Frontal cortex (tissue), 4 donors: ENCODE data around the gene AJAP1. TPM values are rescaled to one million over a fixed set of nuclear protein-coding genes. Genes with fewer than 3 reads are reported as not detected.

Experiments used
- DNase-seq, 2 donors: peaks; one replicate each; pipeline ENCODE4 v3.0.0; 2012; ENCODE audit warnings: low spot score in 2 of 2
- FAIRE-seq: peaks from 2 replicates; lab custom pipeline; 2012; peaks lifted over from hg19 to GRCh38; lab: Jason Lieb, UNC
- total RNA-seq: library from RNA; depleted of rRNA; stranded (reverse); fragments of >200 nt; gene quantifications from one replicate; pipeline ENCODE4 v1.2.3, GENCODE V29; 2014
- donor health status: control.
- donor health status: control.
- donor health status: control.

Gene AJAP1
- total RNA-seq, 1 donor from 2014 or later = 16.7 TPM

- DNase-seq (no peak), FAIRE-seq (no peak)
These were observed 101.6 kb downstream of the AJAP1 start for GRCh38 chr1:4755864-4756504.

GRCh38 chr1:4756851-4757580, 102.6 kb downstream of the AJAP1 start:
- no peak for FAIRE-seq

GRCh38 chr1:4759671-4760070, 105.3 kb downstream of the AJAP1 start:
- FAIRE-seq (no peak), DNase-seq (no peak)

More at GRCh38 chr1:4756851-4757580, 102.6 kb downstream of the AJAP1 start:
- no peak for DNase-seq

GRCh38 chr1:4760088-4760487, 105.7 kb downstream of the AJAP1 start:
- DNase-seq = no peak
- FAIRE-seq = no peak

GRCh38 chr1:4761324-4761723, 106.9 kb downstream of the AJAP1 start:
- DNase-seq (no peak), FAIRE-seq (no peak)

- FAIRE-seq (no peak), DNase-seq (no peak)
These were observed 107.7 kb downstream of the AJAP1 start for GRCh38 chr1:4762146-4762545.

GRCh38 chr1:4767308-4767707, 112.9 kb downstream of the AJAP1 start:
- no peak for FAIRE-seq
- DNase-seq = no peak

GRCh38 chr1:4768553-4768952, 114.1 kb downstream of the AJAP1 start:
- DNase-seq = no peak
- no peak for FAIRE-seq

- no peak for DNase-seq
- no peak for FAIRE-seq
These were observed 115.3 kb downstream of the AJAP1 start for GRCh38 chr1:4769516-4770280.

- FAIRE-seq (no peak), DNase-seq (no peak)
These were observed 116.3 kb downstream of the AJAP1 start for GRCh38 chr1:4770713-4771112.

GRCh38 chr1:4771267-4771666, 116.9 kb downstream of the AJAP1 start:
- DNase-seq = no peak
- no peak for FAIRE-seq

- FAIRE-seq (no peak), DNase-seq (no peak)
These were observed 117.3 kb downstream of the AJAP1 start for GRCh38 chr1:4771721-4772120.

GRCh38 chr1:4772294-4773010, 118.0 kb downstream of the AJAP1 start:
- DNase-seq (no peak), FAIRE-seq (no peak)

GRCh38 chr1:4773226-4773625, 118.8 kb downstream of the AJAP1 start:
- no peak for FAIRE-seq

GRCh38 chr1:4775506-4775905, 121.1 kb downstream of the AJAP1 start:
- FAIRE-seq (no peak), DNase-seq (no peak)

More at GRCh38 chr1:4773226-4773625, 118.8 kb downstream of the AJAP1 start:
- no peak for DNase-seq

GRCh38 chr1:4778056-4778455, 123.6 kb downstream of the AJAP1 start:
- DNase-seq = peak; percentile 50 to 56
- no peak for FAIRE-seq

- FAIRE-seq (no peak), DNase-seq (no peak)
These were observed 127.2 kb downstream of the AJAP1 start for GRCh38 chr1:4781646-4782045.

GRCh38 chr1:4784761-4785160, 130.4 kb downstream of the AJAP1 start:
- DNase-seq = no peak
- FAIRE-seq = no peak

GRCh38 chr1:4786055-4786454, 131.6 kb downstream of the AJAP1 start:
- no peak for DNase-seq
- no peak for FAIRE-seq

- no peak for FAIRE-seq
These were observed 133.1 kb downstream of the AJAP1 start for GRCh38 chr1:4787551-4787950.

More at GRCh38 chr1:4787551-4787950, 133.1 kb downstream of the AJAP1 start:
- no peak for DNase-seq
